GM13976 (cell line): ENCODE measurements around the gene AGAP3.

Experiments used
- DNase-seq: peaks from one replicate; pipeline ENCODE4 v3.0.0; 2012; ENCODE audit warnings: low spot score
- in situ Hi-C: fragments of 300-500 bp; cut with MboI; formaldehyde crosslinking; loops from one replicate; pipeline ENCODE4 v1.12.0; 2022; ENCODE audit warnings: low sequenced_read_pairs, mixed read lengths, inconsistent platforms; ENCODE audit not compliant: unreplicated experiment
- TF ChIP-seq, protein P1 (sequence below): IDR thresholded peaks from 2 replicates; pipeline ENCODE4 v1.5.1; 2012; ENCODE audit warnings: borderline replicate concordance, mild to moderate bottlenecking; ENCODE audit not compliant: insufficient read depth; ENCODE audit errors: extremely low read depth, missing control alignments, control extremely low read depth

AGAP3 gene

DNA sequence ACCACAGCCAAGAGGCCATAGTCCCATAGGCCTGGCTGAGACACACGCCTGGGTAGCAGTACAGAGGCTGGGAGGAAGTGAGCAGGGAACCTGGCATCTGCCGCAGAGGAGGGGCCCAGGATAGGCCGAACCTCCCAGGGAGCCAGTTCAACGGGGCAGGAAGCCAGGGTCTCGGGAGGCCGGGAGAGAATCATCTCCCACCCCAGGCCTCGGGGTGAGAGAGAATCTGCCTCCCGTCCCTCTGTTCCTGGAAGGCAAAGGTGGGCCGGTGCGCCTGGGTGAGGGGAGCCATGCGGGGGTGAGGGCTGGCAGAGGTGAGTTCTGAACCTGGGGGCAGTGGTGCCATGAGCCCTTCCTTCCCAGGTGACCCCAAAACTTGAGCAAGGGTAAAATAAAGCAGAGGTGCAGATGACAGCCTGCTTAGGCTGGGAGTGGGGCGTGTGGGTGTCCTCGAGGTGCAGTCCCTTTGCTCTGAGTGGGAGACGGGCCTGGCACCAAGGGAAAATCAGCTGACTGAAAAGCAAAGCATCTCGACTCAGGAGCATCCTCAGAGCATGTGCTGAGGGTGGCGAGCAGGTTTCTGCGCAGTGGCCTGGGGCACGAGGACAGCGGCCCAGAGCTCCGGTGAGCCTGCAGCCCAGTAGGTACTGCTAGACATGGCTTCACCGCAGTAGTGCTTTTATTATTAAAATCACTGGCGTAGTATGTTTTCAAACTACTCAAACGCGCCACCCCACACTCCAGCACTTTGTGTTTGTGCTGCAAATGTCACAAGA lies 15.5 kb downstream of the AGAP3 start:
- TF ChIP-seq, protein P1, sequence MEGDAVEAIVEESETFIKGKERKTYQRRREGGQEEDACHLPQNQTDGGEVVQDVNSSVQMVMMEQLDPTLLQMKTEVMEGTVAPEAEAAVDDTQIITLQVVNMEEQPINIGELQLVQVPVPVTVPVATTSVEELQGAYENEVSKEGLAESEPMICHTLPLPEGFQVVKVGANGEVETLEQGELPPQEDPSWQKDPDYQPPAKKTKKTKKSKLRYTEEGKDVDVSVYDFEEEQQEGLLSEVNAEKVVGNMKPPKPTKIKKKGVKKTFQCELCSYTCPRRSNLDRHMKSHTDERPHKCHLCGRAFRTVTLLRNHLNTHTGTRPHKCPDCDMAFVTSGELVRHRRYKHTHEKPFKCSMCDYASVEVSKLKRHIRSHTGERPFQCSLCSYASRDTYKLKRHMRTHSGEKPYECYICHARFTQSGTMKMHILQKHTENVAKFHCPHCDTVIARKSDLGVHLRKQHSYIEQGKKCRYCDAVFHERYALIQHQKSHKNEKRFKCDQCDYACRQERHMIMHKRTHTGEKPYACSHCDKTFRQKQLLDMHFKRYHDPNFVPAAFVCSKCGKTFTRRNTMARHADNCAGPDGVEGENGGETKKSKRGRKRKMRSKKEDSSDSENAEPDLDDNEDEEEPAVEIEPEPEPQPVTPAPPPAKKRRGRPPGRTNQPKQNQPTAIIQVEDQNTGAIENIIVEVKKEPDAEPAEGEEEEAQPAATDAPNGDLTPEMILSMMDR = no peak
- in situ Hi-C loops = no loop called here
- no peak for DNase-seq

DNA sequence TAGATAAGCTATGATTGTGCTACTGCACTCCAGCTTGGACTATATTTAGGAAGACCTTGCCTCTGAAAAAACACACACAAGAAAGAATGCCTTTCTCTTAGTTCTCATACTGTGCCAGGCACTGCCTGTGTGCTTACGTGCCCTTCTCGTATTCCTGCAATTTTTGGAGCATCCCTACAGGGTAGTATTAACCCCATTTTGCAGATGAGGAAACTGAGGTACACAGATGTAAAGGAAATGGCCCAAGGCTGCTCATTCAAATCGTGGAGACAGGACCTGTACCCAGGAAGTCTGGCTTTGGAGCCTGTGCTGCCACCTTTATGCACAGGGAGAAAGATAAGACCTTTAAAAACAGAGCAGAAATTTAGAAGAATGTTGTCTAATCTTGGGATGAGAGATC lies 16.7 kb downstream of the AGAP3 start:
- no peak for DNase-seq
- TF ChIP-seq, protein P1 = no peak
- in situ Hi-C loops = no loop called here

DNA sequence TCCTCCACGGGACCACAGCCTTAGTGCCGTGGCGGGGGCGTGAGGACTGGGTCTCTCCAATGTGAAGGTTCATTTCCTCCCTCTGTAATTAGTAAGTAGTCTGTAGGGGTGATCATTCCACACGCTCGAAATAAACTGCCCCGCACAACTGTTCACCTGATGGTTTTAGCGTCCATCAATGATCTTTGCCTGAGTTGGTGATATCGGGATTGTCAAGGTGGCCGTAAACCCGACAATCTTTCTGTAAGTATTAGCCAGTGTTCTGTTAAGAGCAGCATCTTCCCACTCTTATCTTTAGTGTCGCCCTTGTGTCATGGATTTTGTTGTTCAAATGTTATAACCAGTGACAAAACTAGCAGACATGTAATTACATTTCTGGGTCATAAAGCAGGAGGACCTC lies 17.7 kb downstream of the AGAP3 start:
- TF ChIP-seq, protein P1 = no peak
- no peak for DNase-seq
- in situ Hi-C loops = no loop called here

DNA sequence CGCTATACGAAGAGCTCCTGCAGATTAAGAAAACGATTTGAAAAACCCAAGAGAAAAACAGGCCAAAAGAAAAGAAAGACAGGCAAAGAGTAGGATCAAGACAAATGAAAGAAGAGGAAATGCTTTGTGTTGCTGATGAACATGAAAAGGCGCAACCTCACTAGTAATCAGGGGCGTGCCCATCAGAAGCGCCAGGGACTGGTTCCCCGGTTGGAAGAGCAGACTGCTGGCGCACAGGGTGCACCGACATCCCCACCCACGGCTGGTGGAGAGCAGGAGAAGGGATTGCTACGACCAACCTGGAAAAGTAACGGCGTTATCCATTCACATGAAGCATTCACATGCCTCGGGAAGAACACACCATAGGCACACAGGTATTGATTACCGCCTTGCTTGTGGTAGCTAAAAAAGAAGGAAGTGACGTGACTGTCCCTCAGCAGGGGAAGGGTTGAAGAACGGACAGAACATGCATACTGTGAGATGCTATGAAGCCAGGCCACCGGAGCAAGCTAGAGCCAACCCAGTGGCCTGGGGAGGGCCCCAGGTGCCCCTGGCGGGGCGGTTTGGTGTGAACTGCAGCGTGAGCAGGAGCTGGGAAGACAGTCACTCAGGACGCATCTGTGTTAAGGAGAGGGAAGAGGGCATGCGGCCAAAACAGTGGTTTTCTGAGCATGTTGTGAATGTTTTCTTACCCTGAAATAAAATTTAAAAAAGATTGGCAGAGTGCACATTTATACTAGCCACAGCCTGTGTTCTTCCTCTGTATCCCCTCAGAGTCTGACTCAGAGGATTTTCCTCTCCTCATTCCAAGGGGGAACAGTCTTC lies 18.3 kb downstream of the AGAP3 start:
- no peak for DNase-seq
- TF ChIP-seq, protein P1 = no peak
- in situ Hi-C loops = no loop called here

DNA sequence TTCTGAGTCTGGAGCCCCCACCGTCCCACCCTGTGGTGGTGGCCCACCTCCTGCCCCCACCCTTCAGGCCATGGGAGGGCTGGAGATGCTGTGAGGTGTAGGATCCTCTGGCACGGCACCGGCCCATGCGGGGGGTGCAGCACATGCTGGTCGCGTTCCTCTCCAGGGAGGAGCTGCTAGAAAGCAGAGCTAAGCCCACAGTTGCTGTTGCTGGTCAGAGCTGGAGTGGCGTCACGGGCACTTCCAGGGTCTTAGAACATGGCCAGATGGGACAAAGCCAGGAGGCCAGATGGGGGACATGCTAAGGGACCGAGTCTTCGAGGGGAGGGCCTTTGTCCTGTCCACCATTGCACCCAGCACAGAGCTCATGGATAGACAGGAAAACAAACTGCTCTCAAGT lies 21.6 kb downstream of the AGAP3 start:
- TF ChIP-seq, protein P1 = no peak
- DNase-seq = no peak
- in situ Hi-C loops = no loop called here

DNA sequence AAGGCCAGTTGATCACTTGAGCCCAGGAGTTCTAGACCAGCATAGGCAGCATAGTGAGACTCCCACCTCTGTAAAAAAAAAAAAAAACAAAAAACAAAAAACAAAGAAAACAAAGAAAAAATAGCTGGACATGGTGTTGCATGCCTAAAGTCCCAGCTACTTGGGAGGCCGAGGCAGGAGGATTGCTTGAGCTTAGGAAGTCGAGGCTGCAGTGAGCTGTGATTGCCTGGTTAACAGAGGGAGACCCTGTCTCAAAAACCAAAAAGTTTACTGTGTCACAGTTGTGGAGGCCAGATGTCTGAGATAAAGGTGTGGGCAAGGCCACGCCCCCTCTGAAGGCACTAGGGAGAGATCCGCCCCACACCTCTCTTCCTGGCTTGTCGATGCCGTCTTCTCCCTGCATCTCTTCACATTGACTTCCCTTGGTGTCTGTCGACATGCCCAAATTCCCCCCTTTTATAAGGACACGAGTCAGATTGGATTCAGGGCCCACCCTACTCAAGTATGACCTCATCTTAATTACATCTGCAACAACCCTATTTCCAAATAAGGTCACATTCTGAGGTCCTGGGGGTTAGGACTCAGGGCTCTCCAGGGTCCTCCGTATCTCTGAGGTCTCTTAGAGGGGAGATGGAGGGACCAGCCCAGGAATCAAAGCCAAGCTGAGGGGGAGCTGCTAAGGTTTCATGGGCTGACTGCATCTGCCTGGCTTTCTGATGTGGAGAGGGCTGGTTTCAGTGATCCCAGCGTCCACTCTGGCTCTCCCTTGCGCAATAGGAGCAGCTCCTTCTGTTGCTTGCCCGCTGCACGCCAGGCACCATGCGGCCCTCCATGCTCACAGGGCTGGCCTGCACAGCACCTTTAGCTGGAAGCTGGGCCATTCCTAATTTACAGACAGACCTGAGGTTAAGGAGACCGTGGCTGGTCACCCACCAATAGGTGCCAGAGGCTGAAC lies 23.1 kb downstream of the AGAP3 start:
- TF ChIP-seq, protein P1 = no peak
- in situ Hi-C loops = no loop called here
- DNase-seq = no peak
